ENCODE data around the gene FOXF2. TPM values are rescaled to one million over a fixed set of nuclear protein-coding genes. Genes with fewer than 3 reads are reported as not detected.

Gene FOXF2
- total and polyA plus RNA-seq, 4 donors = 8.3 to 22.9 (median 14.3) TPM

GRCh38 chr6:1385129-1386037 lies 4.0 kb upstream of the FOXF2 start:
- peaks cover 8 to 59% (median 13%) of the 10 kb centered on the region in 3 donors for H3K27me3 ChIP-seq (ENCODE audit: control insufficient read depth in 3 of 3, insufficient read depth in 3 of 3, low read length in 2 of 3)
- peaks cover 0 to 8% (median 0%) of the 10 kb centered on the region in 4 donors for H3K36me3 ChIP-seq (ENCODE audit: control insufficient read depth in 4 of 4, insufficient read depth in 4 of 4, low read length in 4 of 4)
- H3K4me3 ChIP-seq = no peak overlapping the region
- no peak overlapping the region for H3K27ac ChIP-seq (ENCODE audit: low read depth in 1 of 2, low read length in 1 of 2)
- ATAC-seq (ENCODE audit: insufficient read depth, low FRiP score) (no peak), DNase-seq (peak; percentile 49 to 79 (median 69))
- H3K9ac ChIP-seq (ENCODE audit: insufficient read depth in 1 of 2, low read length in 2 of 2) = no peak overlapping the region
- 16 to 23% methylated on average over 39 of the region's 39 CpGs for WGBS, 2 donors
- peaks cover 0 to 50% (median 14%) of the 10 kb centered on the region in 5 donors for H3K4me1 ChIP-seq (ENCODE audit: control insufficient read depth in 5 of 5, insufficient read depth in 5 of 5, low read length in 5 of 5)
- H3K9me3 ChIP-seq (ENCODE audit: control insufficient read depth in 4 of 4, insufficient read depth in 3 of 4, low read length in 3 of 4) = peaks cover 0 to 2% (median 0%) of the 10 kb centered on the region in 4 donors
- TF ChIP-seq, protein P1, sequence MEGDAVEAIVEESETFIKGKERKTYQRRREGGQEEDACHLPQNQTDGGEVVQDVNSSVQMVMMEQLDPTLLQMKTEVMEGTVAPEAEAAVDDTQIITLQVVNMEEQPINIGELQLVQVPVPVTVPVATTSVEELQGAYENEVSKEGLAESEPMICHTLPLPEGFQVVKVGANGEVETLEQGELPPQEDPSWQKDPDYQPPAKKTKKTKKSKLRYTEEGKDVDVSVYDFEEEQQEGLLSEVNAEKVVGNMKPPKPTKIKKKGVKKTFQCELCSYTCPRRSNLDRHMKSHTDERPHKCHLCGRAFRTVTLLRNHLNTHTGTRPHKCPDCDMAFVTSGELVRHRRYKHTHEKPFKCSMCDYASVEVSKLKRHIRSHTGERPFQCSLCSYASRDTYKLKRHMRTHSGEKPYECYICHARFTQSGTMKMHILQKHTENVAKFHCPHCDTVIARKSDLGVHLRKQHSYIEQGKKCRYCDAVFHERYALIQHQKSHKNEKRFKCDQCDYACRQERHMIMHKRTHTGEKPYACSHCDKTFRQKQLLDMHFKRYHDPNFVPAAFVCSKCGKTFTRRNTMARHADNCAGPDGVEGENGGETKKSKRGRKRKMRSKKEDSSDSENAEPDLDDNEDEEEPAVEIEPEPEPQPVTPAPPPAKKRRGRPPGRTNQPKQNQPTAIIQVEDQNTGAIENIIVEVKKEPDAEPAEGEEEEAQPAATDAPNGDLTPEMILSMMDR (IDR thresholded peaks at IDR 0.05; ENCODE audit: control extremely low read depth, extremely low read depth) = no peak

GRCh38 chr6:1386038-1386709 lies 3.2 kb upstream of the FOXF2 start:
- TF ChIP-seq, protein P1 (IDR thresholded peaks at IDR 0.05; ENCODE audit: control extremely low read depth, extremely low read depth) = no peak
- ATAC-seq (ENCODE audit: insufficient read depth, low FRiP score) = no peak
- 70 to 71% methylated on average over 4 of the region's 4 CpGs for WGBS, 2 donors
- Histone ChIP-seq H3K9ac (ENCODE audit: insufficient read depth in 1 of 2, low read length in 2 of 2) (peak overlapping the region in 1 of 2 donors; percentile 88), H3K4me3 (no peak overlapping the region), H3K27me3 (ENCODE audit: control insufficient read depth in 3 of 3, insufficient read depth in 3 of 3, low read length in 2 of 3) (peaks cover 8 to 54% (median 11%) of the 10 kb centered on the region in 3 donors), H3K9me3 (ENCODE audit: control insufficient read depth in 4 of 4, insufficient read depth in 3 of 4, low read length in 3 of 4) (peaks cover 0 to 4% (median 0%) of the 10 kb centered on the region in 4 donors), H3K36me3 (ENCODE audit: control insufficient read depth in 4 of 4, insufficient read depth in 4 of 4, low read length in 4 of 4) (peaks cover 0 to 13% (median 0%) of the 10 kb centered on the region in 4 donors), H3K4me1 (ENCODE audit: control insufficient read depth in 5 of 5, insufficient read depth in 5 of 5, low read length in 5 of 5) (peaks cover 0 to 50% (median 20%) of the 10 kb centered on the region in 5 donors), H3K27ac (ENCODE audit: low read depth in 1 of 2, low read length in 1 of 2) (no peak overlapping the region)
- peak in 2 of 3 donors; percentile 53 to 66 for DNase-seq

DNA sequence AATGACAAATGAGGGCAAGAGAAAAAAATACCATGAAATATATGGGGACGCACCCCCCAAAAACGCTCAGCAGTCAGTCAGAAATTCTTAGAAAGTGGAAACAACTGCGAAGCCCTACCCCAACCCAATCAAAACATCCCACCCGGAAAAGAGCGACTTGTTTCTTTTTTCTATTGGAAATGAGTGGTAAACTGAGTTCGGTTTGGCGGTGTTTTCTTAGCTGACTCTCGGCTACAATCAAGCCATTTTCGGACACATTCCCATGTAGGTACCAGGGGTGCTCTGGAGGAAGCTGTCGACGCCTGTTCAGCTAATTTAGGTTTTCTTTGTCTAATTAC lies 1.9 kb upstream of the FOXF2 start:
- no peak for ATAC-seq (ENCODE audit: insufficient read depth, low FRiP score)
- peaks cover 0 to 24% (median 0%) of the 10 kb centered on the region in 4 donors for H3K36me3 ChIP-seq (ENCODE audit: control insufficient read depth in 4 of 4, insufficient read depth in 4 of 4, low read length in 4 of 4)
- peak overlapping the region in 1 of 2 donors; percentile 88 for H3K9ac ChIP-seq (ENCODE audit: insufficient read depth in 1 of 2, low read length in 2 of 2)
- WGBS, 2 donors = 22 to 32% methylated on average over 11 of the region's 11 CpGs
- H3K4me3 ChIP-seq = no peak overlapping the region
- H3K27ac ChIP-seq (ENCODE audit: low read depth in 1 of 2, low read length in 1 of 2) = no peak overlapping the region
- H3K27me3 ChIP-seq (ENCODE audit: control insufficient read depth in 3 of 3, insufficient read depth in 3 of 3, low read length in 2 of 3) = peaks cover 8 to 57% (median 13%) of the 10 kb centered on the region in 3 donors
- TF ChIP-seq, protein P1 (IDR thresholded peaks at IDR 0.05; ENCODE audit: control extremely low read depth, extremely low read depth) = no peak
- H3K4me1 ChIP-seq (ENCODE audit: control insufficient read depth in 5 of 5, insufficient read depth in 5 of 5, low read length in 5 of 5) = peaks cover 0 to 46% (median 16%) of the 10 kb centered on the region in 5 donors
- H3K9me3 ChIP-seq (ENCODE audit: control insufficient read depth in 4 of 4, insufficient read depth in 3 of 4, low read length in 3 of 4) = peaks cover 0 to 4% (median 0%) of the 10 kb centered on the region in 4 donors
- DNase-seq = no peak

Measured in lung (tissue), 12 donors.